Fibroblast of pulmonary artery (primary cell): ENCODE measurements around the gene LDAH.

Experiments
- DNase-seq: peaks from one replicate; pipeline ENCODE4 v3.0.0-alpha.2; 2010; ENCODE audit warnings: low read depth
- H3K4me3 ChIP-seq: replicated peaks from 2 replicates; pipeline ENCODE4 v1.5.1; 2011; ENCODE audit warnings: low read depth, mild to moderate bottlenecking, control low read depth, low read length, moderate library complexity
- CTCF ChIP-seq: IDR thresholded peaks from 2 replicates; pipeline ENCODE4 v1.5.1; 2011; ENCODE audit warnings: mild to moderate bottlenecking, control low read depth, low read length, inconsistent platforms; ENCODE audit errors: missing control alignments

Gene LDAH

GRCh38 chr2:20822535-20823490 is at the start of gene LDAH:
LDAH (minus strand) TSS chr2:20823101; CDS start chr2:20801463, 21,638 bp downstream.
- TF ChIP-seq CTCF, result no peak
- H3K4me3 ChIP-seq, result peak within 1 kb of the TSS; percentile 96
- DNase-seq, result peak; percentile 89

GRCh38 chr2:20868377-20868776 is 45.5 kb upstream of the LDAH start:
- no peak for TF ChIP-seq CTCF
- no peak overlapping the region for H3K4me3 ChIP-seq
- DNase-seq, result no peak

GRCh38 chr2:20862850-20863249 is 39.9 kb upstream of the LDAH start:
- TF ChIP-seq CTCF, result no peak
- no peak for DNase-seq
- no peak overlapping the region for H3K4me3 ChIP-seq

GRCh38 chr2:20855456-20855855 is 32.6 kb upstream of the LDAH start:
- no peak for DNase-seq
- TF ChIP-seq CTCF, result no peak
- H3K4me3 ChIP-seq, result no peak overlapping the region

- no peak overlapping the region for H3K4me3 ChIP-seq
- TF ChIP-seq CTCF, result no peak
- DNase-seq, result no peak
These were observed 29.8 kb upstream of the LDAH start for GRCh38 chr2:20852670-20853069.

GRCh38 chr2:20852139-20852538 is 29.2 kb upstream of the LDAH start:
- TF ChIP-seq CTCF, result no peak
- H3K4me3 ChIP-seq, result no peak overlapping the region
- DNase-seq, result no peak
